VCaP (cell line): ENCODE data around the gene BCL10.

Experiments
- H3K27ac ChIP-seq: fragments of 450-650 bp; 2 replicates; pipeline ENCODE4 v1.5.1; 2017
- CTCF ChIP-seq: fragments of 450-650 bp; conservative IDR thresholded peaks from 2 replicates; pipeline ENCODE4 v1.5.1; 2017; ENCODE audit warnings: mild to moderate bottlenecking, moderate library complexity

BCL10 gene

GRCh38 chr1:85284202-85284601, 7.8 kb upstream of the BCL10 start:
- H3K27ac ChIP-seq, result no peak overlapping the region
- no peak for TF ChIP-seq CTCF

- TF ChIP-seq CTCF, result no peak
- no peak overlapping the region for H3K27ac ChIP-seq
Observed at GRCh38 chr1:85283475-85284199, 7.2 kb upstream of the BCL10 start.

GRCh38 chr1:85282424-85282823, 6.0 kb upstream of the BCL10 start:
- no peak overlapping the region for H3K27ac ChIP-seq
- TF ChIP-seq CTCF, result peak; percentile 28; the same call in 1 of the 2 replicates

GRCh38 chr1:85280636-85281035, 4.2 kb upstream of the BCL10 start:
- TF ChIP-seq CTCF, result no peak
- H3K27ac ChIP-seq, result no peak overlapping the region

DNA sequence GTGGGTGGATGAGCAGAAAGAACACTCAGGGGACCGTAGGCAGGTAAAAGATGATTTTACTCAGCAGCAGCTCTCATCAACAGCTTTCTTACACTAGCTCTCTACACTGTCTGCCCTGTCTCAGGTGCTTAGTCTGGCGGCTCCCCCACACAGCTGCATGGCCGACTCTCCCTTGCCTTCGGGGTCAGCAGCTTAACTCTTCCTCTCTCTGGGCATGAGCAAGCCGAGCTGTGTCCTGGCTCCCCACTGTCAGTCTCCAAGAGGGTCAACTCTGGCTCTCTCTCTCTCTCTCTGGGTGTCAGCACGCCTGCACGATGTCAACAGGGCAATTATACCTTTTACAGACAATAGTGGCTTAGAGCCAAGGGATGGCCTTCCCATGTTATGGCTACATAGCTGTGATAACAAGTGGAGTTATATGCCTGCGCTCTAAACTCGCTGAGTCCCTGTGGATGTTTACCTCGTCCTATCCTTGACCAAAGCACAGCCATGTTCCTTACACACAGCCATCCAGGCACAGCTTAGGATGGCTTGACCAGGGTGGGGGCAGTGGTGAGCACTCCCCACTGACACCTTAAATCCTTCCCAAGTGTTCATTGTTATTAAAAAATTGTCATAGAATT, 3.1 kb upstream of the BCL10 start:
- TF ChIP-seq CTCF, result no peak
- H3K27ac ChIP-seq, result no peak overlapping the region

DNA sequence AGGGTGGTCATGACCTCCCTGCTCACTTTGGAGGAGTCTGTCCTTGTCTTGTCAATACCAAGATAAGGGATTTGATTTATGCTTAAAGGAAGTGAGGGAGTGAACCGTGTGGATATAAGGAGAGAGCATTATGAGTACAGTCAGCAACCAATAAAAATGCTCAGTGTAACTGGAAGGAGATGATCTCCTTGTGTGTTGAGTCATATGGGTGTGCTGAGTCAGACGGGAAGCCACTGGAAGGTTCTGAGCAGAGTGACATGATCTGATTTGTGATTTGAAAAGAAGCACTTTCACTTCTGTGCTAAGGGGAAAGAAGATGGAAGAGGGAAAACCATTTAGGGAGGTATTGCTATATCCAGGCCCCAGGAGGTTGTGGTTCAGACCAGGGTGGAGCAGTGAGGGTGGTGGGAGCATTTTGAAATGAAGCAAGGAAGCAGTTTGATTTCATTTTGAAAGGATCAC, 2.5 kb upstream of the BCL10 start:
- no peak overlapping the region for H3K27ac ChIP-seq
- no peak for TF ChIP-seq CTCF

- peak overlapping the region; percentile 86 for H3K27ac ChIP-seq
- TF ChIP-seq CTCF, result no peak
Observed at GRCh38 chr1:85277802-85278201, 1.4 kb upstream of the BCL10 start.
